NT2/D1 (cell line): ENCODE data around the gene CEP126.
"Not testable (repeated sequence)": the region's sequence is repeated elsewhere in the genome, so short reads cannot be mapped to it uniquely, and the experiment has no call there.

Source experiments
- DNase-seq: peaks from one replicate; pipeline ENCODE4 v3.0.0-alpha.2; 2011; ENCODE audit warnings: low read depth, low spot score
- H3K27me3 ChIP-seq: 2 replicates; pipeline ENCODE4 v1.6.0; 2011; ENCODE audit warnings: mild to moderate bottlenecking; ENCODE audit not compliant: insufficient read length, insufficient read depth
- H3K36me3 ChIP-seq: 2 replicates; pipeline ENCODE4 v1.6.1; 2011; ENCODE audit warnings: mild to moderate bottlenecking, low read length, mixed read lengths; ENCODE audit not compliant: insufficient read depth, insufficient read length
- H3K4me1 ChIP-seq: 2 replicates; pipeline ENCODE4 v1.5.1; 2011; ENCODE audit not compliant: insufficient read depth, insufficient read length
- H3K4me3 ChIP-seq: 2 replicates; pipeline ENCODE4 v1.5.1; 2011; ENCODE audit warnings: low read depth; ENCODE audit not compliant: insufficient read length
- H3K9ac ChIP-seq: 2 replicates; pipeline ENCODE4 v1.6.0; 2011; ENCODE audit warnings: low read depth; ENCODE audit not compliant: insufficient read length
- H3K9me3 ChIP-seq: 2 replicates; pipeline ENCODE4 v1.5.1; 2011; ENCODE audit warnings: mild to moderate bottlenecking, low read length; ENCODE audit not compliant: insufficient read depth
- SUZ12 ChIP-seq: IDR thresholded peaks from 2 replicates; pipeline ENCODE4 v1.6.1; 2011; ENCODE audit not compliant: insufficient read length, insufficient read depth; ENCODE audit errors: extremely low read depth
- YY1 ChIP-seq: IDR thresholded peaks from 2 replicates; pipeline ENCODE4 v1.6.1; 2011; ENCODE audit not compliant: insufficient read length, insufficient read depth
- ZNF274 ChIP-seq: IDR thresholded peaks from 2 replicates; pipeline ENCODE4 v1.6.1; 2011; ENCODE audit warnings: mild to moderate bottlenecking, low read depth, low read length

Gene CEP126

DNA sequence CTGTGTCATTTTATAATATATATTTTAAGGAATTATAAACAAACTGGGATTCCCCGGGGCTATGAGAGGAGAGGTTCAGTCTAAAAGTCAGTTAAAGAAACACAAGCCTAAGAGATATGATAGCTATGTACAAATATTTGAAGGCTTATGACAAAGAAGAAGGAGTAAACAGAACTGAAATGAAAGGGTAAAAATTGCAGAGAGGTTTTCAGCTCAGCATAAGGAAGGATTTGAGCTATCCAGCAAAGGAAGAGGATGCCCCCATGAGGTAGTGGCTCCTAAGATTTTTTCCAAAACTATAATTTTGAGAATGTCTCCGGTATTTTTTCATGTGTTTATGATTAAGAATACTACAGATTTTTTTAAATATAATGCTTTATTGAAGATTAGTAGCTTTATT, 59.4 kb downstream of the CEP126 start:
- H3K27me3 ChIP-seq, result no peaks in the 10 kb centered on the region
- no peak overlapping the region for H3K4me3 ChIP-seq
- no peaks in the 10 kb centered on the region for H3K36me3 ChIP-seq
- no peaks in the 10 kb centered on the region; the same call in 1 of the 2 replicates for H3K9me3 ChIP-seq
- no peak overlapping the region for H3K9ac ChIP-seq
- no peak for DNase-seq
- no peaks in the 10 kb centered on the region for H3K4me1 ChIP-seq
- no peak for TF ChIP-seq SUZ12
- TF ChIP-seq ZNF274, result no peak
- TF ChIP-seq YY1, result no peak

GRCh38 chr11:101974771-101975170, 60.0 kb downstream of the CEP126 start:
- no peaks in the 10 kb centered on the region for H3K36me3 ChIP-seq
- no peak for DNase-seq

DNA sequence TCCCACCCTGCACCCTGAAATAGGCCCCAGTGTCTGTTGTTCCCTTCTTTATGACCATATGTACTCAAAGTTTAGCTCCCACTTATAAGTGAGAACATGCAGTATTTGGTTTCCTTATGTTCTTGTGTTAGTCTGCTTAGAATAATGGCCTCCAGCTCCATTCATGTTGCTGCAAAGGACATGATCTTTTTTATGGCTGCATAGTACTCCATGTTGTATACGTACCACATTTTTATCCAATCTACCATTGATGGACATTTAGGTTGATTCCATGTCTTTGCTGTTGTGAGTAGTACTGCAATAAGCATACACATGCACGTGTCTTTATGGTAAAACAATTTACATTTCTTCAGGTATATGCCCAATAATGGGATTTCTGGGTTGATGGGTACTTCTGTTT, 60.9 kb downstream of the CEP126 start:
- Histone ChIP-seq H3K36me3 (no peaks in the 10 kb centered on the region), H3K9me3 (no peaks in the 10 kb centered on the region; the same call in 1 of the 2 replicates), H3K4me3 (no peak overlapping the region), H3K27me3 (no peaks in the 10 kb centered on the region), H3K4me1 (no peaks in the 10 kb centered on the region), H3K9ac (no peak overlapping the region)
- TF ChIP-seq ZNF274 (no peak), YY1 (no peak), SUZ12 (no peak)
- no peak for DNase-seq

More at GRCh38 chr11:101974771-101975170, 60.0 kb downstream of the CEP126 start:
- no peaks in the 10 kb centered on the region for H3K4me1 ChIP-seq
- H3K9ac ChIP-seq, result no peak overlapping the region
- no peaks in the 10 kb centered on the region; the same call in 1 of the 2 replicates for H3K9me3 ChIP-seq
- H3K27me3 ChIP-seq, result no peaks in the 10 kb centered on the region
- H3K4me3 ChIP-seq, result no peak overlapping the region
- TF ChIP-seq YY1 (no peak), ZNF274 (no peak), SUZ12 (no peak)

- H3K27me3 ChIP-seq, result no peaks in the 10 kb centered on the region
- H3K9ac ChIP-seq, result no peak overlapping the region
- no peaks in the 10 kb centered on the region for H3K9me3 ChIP-seq
- no peaks in the 10 kb centered on the region for H3K36me3 ChIP-seq
- TF ChIP-seq YY1 (no peak), SUZ12 (no peak), ZNF274 (no peak)
- H3K4me3 ChIP-seq, result no peak overlapping the region
- H3K4me1 ChIP-seq, result no peaks in the 10 kb centered on the region
- no peak for DNase-seq
Observed at GRCh38 chr11:101987370-101987769, 72.6 kb downstream of the CEP126 start.

- Histone ChIP-seq H3K27me3 (no peaks in the 10 kb centered on the region), H3K9ac (no peak overlapping the region), H3K36me3 (no peaks in the 10 kb centered on the region), H3K9me3 (no peaks in the 10 kb centered on the region), H3K4me3 (no peak overlapping the region), H3K4me1 (no peaks in the 10 kb centered on the region)
- TF ChIP-seq SUZ12 (no peak), YY1 (no peak), ZNF274 (no peak)
- no peak for DNase-seq
Observed at GRCh38 chr11:101993172-101993571, 78.4 kb downstream of the CEP126 start.

DNA sequence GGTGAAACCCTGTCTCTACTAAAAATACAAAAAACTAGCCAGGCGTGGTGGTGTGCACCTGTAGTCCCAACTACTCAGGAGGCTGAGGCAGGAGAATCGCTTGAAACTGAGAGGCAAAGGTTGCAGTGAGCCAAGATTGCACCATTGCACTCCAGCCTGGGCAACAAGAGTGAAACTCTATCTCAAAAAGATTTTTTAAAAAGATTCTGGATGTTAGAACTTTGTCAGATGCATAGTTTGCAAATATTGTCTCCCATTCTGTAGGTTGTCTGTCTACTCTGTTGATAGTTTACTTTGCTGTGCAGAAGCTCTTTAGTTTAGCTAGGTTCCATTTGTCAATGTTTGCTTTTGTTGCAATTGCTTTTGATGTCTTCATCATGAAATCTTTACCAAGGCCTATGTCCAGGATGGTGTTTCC, 79.3 kb downstream of the CEP126 start:
- H3K4me1 ChIP-seq, H3K27me3 ChIP-seq, H3K36me3 ChIP-seq, H3K4me3 ChIP-seq, H3K9ac ChIP-seq, DNase-seq, H3K9me3 ChIP-seq: not testable (repeated sequence)

- DNase-seq, result no peak
- no peak for TF ChIP-seq SUZ12
- no peak for TF ChIP-seq ZNF274
- TF ChIP-seq YY1, result no peak
Observed at GRCh38 chr11:101996111-101996510, 81.3 kb downstream of the CEP126 start.

DNA sequence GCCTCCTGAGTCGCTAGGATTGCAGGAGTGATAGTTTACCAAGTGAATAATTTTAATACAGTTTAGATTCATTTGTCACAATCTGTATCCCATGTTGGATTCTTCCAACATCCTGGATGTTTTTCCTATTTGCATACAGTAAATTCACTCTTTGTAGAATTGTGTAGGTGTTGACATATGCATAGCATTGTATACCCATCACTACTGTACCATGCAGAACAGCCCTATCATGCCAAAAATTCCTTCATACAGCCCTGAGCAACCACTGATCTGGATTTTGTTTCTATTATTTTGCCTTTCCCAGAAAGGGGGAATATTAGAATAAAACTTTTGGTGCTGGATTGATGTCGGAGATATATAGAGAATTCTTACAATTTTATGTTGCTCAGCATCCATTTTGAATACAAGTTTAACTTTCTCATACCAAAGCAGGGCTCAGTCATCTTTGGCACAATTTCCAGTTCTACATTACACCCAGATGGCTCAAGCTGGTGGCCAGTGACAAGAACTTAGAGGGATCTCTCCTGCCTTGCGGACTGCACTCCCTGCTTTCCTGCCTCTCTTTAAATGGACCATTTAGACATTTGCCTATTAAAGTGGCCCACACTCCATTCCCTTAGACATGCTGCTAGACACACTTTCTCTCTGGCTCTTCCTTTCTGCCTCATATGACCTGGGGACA, 87.0 kb downstream of the CEP126 start:
- Histone ChIP-seq H3K9ac (no peak overlapping the region), H3K9me3 (no peaks in the 10 kb centered on the region), H3K4me3 (no peak overlapping the region), H3K4me1 (no peaks in the 10 kb centered on the region), H3K36me3 (no peaks in the 10 kb centered on the region), H3K27me3 (no peaks in the 10 kb centered on the region)
- no peak for DNase-seq
- TF ChIP-seq YY1, result no peak
- no peak for TF ChIP-seq SUZ12
- no peak for TF ChIP-seq ZNF274

More at GRCh38 chr11:101996111-101996510, 81.3 kb downstream of the CEP126 start:
- no peak overlapping the region for H3K4me3 ChIP-seq
- no peaks in the 10 kb centered on the region for H3K27me3 ChIP-seq
- H3K4me1 ChIP-seq, result no peaks in the 10 kb centered on the region
- H3K9ac ChIP-seq, result no peak overlapping the region
- H3K36me3 ChIP-seq, result no peaks in the 10 kb centered on the region
- no peaks in the 10 kb centered on the region for H3K9me3 ChIP-seq
